H1 (cell line): ENCODE data around the gene NDUFB11. TPM values are rescaled to one million over a fixed set of nuclear protein-coding genes. Genes with fewer than 3 reads are reported as not detected.

ENCODE experiments used
- CTCF ChIA-PET: fragments of 300-600 bp; sonication (Branson Sonifier 250); formaldehyde crosslinking; loops from one replicate; lab custom pipeline; 2021; ENCODE audit not compliant: partially characterized antibody; lab: Charles Lee
- POLR2A ChIA-PET: fragments of 300-600 bp; sonication (Branson Sonifier 250); formaldehyde crosslinking; loops from one replicate; lab custom pipeline; 2021; ENCODE audit warnings: inconsistent platforms; ENCODE audit not compliant: partially characterized antibody; lab: Charles Lee
- DNase-seq, 2 experiments: peaks; one replicate each; pipeline versions ENCODE4 v3.0.0 to v3.0.0-alpha.2; 2010 to 2022; ENCODE audit warnings: low spot score in 2 of 2, low read depth in 1 of 2, mixed read lengths in 1 of 2
- FAIRE-seq: peaks from 2 replicates; lab custom pipeline; 2011; peaks lifted over from hg19 to GRCh38; lab: Jason Lieb, UNC
- H2AFZ ChIP-seq: 2 replicates; pipeline ENCODE4 v1.8.1; 2012; ENCODE audit warnings: low read length, inconsistent platforms
- H2AK5ac ChIP-seq: 2 replicates; pipeline ENCODE4 v1.6.1; 2013; ENCODE audit warnings: low read depth, low read length
- H2BK120ac ChIP-seq: replicated peaks from 2 replicates; pipeline ENCODE3; 2013; ENCODE audit warnings: low read depth, low read length, inconsistent platforms
- H2BK12ac ChIP-seq: 2 replicates; pipeline ENCODE4 v1.6.1; 2013; ENCODE audit warnings: low read depth, low read length
- H2BK15ac ChIP-seq: 2 replicates; pipeline ENCODE4 v1.6.1; 2013; ENCODE audit warnings: low read length
- H2BK20ac ChIP-seq: 2 replicates; pipeline ENCODE4 v1.6.1; 2013; ENCODE audit warnings: low read length
- H2BK5ac ChIP-seq: 2 replicates; pipeline ENCODE4 v1.6.1; 2013; ENCODE audit warnings: low read depth, low read length
- H3K14ac ChIP-seq: 2 replicates; pipeline ENCODE4 v1.6.1; 2013; ENCODE audit warnings: inconsistent platforms; ENCODE audit not compliant: insufficient read length
- H3K18ac ChIP-seq: 2 replicates; pipeline ENCODE4 v1.6.1; 2013; ENCODE audit warnings: low read length; ENCODE audit errors: extremely low read depth
- H3K23ac ChIP-seq: 2 replicates; pipeline ENCODE4 v1.6.1; 2013; ENCODE audit warnings: inconsistent platforms; ENCODE audit not compliant: insufficient read length
- H3K23me2 ChIP-seq: 2 replicates; pipeline ENCODE4 v1.6.1; 2013; ENCODE audit warnings: low read depth, low read length
- H3K27ac ChIP-seq: 2 replicates; pipeline ENCODE4 v1.6.1; 2011; ENCODE audit warnings: low read depth, low read length, inconsistent platforms
- H3K27me3 ChIP-seq, 4 experiments: replicated peaks in 1 of 4; 1 replicate in 1 of 4; 2 replicates in 3 of 4; pipeline versions ENCODE4 v1.6.1 to v1.8.1; 2011 to 2013; ENCODE audit warnings: low read length in 3 of 4, mild to moderate bottlenecking in 3 of 4, inconsistent platforms in 2 of 4, mixed read lengths in 2 of 4, moderate library complexity in 1 of 4; ENCODE audit not compliant: control insufficient read depth in 3 of 4, insufficient read depth in 3 of 4; ENCODE audit errors: extremely low read depth in 1 of 4
- H3K36me3 ChIP-seq, 4 experiments: 2 replicates each; pipeline versions ENCODE4 v1.6.1 to v1.8.1; 2011 to 2013; ENCODE audit warnings: mild to moderate bottlenecking in 4 of 4, low read length in 3 of 4, moderate library complexity in 2 of 4, control low read depth in 1 of 4, inconsistent platforms in 1 of 4; ENCODE audit not compliant: insufficient read depth in 4 of 4, control insufficient read depth in 2 of 4
- H3K4ac ChIP-seq: replicated peaks from 2 replicates; pipeline ENCODE3; 2013; ENCODE audit warnings: low read length, low read depth, mixed read lengths, inconsistent platforms; ENCODE audit not compliant: insufficient read length
- H3K4me1 ChIP-seq, 4 experiments: replicated peaks in 1 of 4; 1 replicate in 1 of 4; 2 replicates in 3 of 4; pipeline versions ENCODE4 v1.6.1 to v1.8.1; 2011 to 2013; ENCODE audit warnings: low read length in 3 of 4, inconsistent platforms in 2 of 4, mixed read lengths in 1 of 4; ENCODE audit not compliant: insufficient read depth in 4 of 4, control insufficient read depth in 3 of 4
- H3K4me2 ChIP-seq, 2 experiments: 2 replicates each; pipeline versions ENCODE4 v1.6.1 to v1.8.1; 2011 to 2013; ENCODE audit warnings: low read depth in 2 of 2, low read length in 2 of 2, control low read depth in 1 of 2, inconsistent platforms in 1 of 2, mild to moderate bottlenecking in 1 of 2; ENCODE audit not compliant: insufficient read depth in 1 of 2
- H3K4me3 ChIP-seq, 4 experiments: fragments of 200-600, 300-600 bp in 1 of 4; sonication (generic), shearing (Covaris generic), sonication (Bioruptor Twin) in 1 of 4; 2 replicates each; pipeline versions ENCODE4 v1.5.1 to v1.8.1; 2011 to 2016; ENCODE audit warnings: low read length in 4 of 4, low read depth in 3 of 4, control low read depth in 2 of 4, inconsistent platforms in 2 of 4, mild to moderate bottlenecking in 2 of 4, mixed read lengths in 1 of 4, moderate library complexity in 1 of 4; ENCODE audit not compliant: insufficient read depth in 2 of 4; ENCODE audit errors: extremely low read depth in 1 of 4
- H3K56ac ChIP-seq: replicated peaks from 2 replicates; pipeline ENCODE3; 2013; ENCODE audit warnings: low read depth, mild to moderate bottlenecking, mixed read lengths, low read length, inconsistent platforms; ENCODE audit not compliant: insufficient read length
- H3K79me1 ChIP-seq: 2 replicates; pipeline ENCODE4 v1.6.1; 2013; ENCODE audit warnings: low read depth, low read length, control low read depth
- H3K79me2 ChIP-seq, 2 experiments: 2 replicates each; pipeline versions ENCODE4 v1.6.1 to v1.8.1; 2012 to 2013; ENCODE audit warnings: low read length in 2 of 2, mild to moderate bottlenecking in 2 of 2, inconsistent platforms in 1 of 2; ENCODE audit not compliant: insufficient read depth in 2 of 2, control insufficient read depth in 1 of 2
- H3K9ac ChIP-seq, 4 experiments: replicated peaks in 1 of 4; 1 replicate in 1 of 4; 2 replicates in 3 of 4; pipeline versions ENCODE4 v1.6.1 to v1.8.1; 2011 to 2013; ENCODE audit warnings: low read depth in 3 of 4, low read length in 3 of 4, control low read depth in 2 of 4, mild to moderate bottlenecking in 2 of 4, moderate library complexity in 2 of 4, inconsistent platforms in 1 of 4; ENCODE audit errors: extremely low read depth in 1 of 4
- H3K9me3 ChIP-seq, 2 experiments: 2 replicates each; pipeline versions ENCODE4 v1.6.1 to v1.8.1; 2012 to 2013; ENCODE audit warnings: mild to moderate bottlenecking in 2 of 2, moderate library complexity in 2 of 2, control low read depth in 1 of 2, inconsistent platforms in 1 of 2, low read depth in 1 of 2, low read length in 1 of 2, mixed read lengths in 1 of 2; ENCODE audit not compliant: insufficient read depth in 2 of 2
- H4K20me1 ChIP-seq, 2 experiments: replicated peaks in 1 of 2; 2 replicates each; pipeline versions ENCODE3 to v1.8.1; 2011 to 2013; ENCODE audit warnings: inconsistent platforms in 2 of 2, low read length in 2 of 2, mild to moderate bottlenecking in 1 of 2; ENCODE audit not compliant: insufficient read depth in 2 of 2, control insufficient read depth in 1 of 2
- H4K5ac ChIP-seq: 2 replicates; pipeline ENCODE4 v1.6.1; 2013; ENCODE audit warnings: low read length, low read depth, mixed read lengths, inconsistent platforms; ENCODE audit not compliant: insufficient read length
- H4K8ac ChIP-seq: 2 replicates; pipeline ENCODE4 v1.8.0; 2013; ENCODE audit warnings: mild to moderate bottlenecking, moderate library complexity, low read length, inconsistent platforms; ENCODE audit not compliant: insufficient read depth; ENCODE audit errors: extremely low read depth
- H4K91ac ChIP-seq: replicated peaks from 2 replicates; pipeline ENCODE3; 2013; ENCODE audit warnings: low read length, mixed read lengths, inconsistent platforms; ENCODE audit not compliant: insufficient read length
- ASH2L ChIP-seq: fragments of 200-600, 300-600 bp; sonication (generic); IDR thresholded peaks from one replicate; pipeline ENCODE4 v1.7.1; 2017; ENCODE audit warnings: low read length
- BACH1 ChIP-seq: IDR thresholded peaks from 2 replicates; pipeline ENCODE4 v1.6.1; 2012; ENCODE audit warnings: low read length, improper control_type of control experiment
- BCL11A ChIP-seq, 2 experiments: IDR thresholded peaks; one replicate each; pipeline ENCODE4 v1.6.1; 2011; ENCODE audit warnings: low read depth in 2 of 2, low read length in 2 of 2, mild to moderate bottlenecking in 2 of 2
- CEBPB ChIP-seq: IDR thresholded peaks from 2 replicates; pipeline ENCODE4 v1.6.1; 2012; ENCODE audit warnings: low read depth, low read length
- CREB1 ChIP-seq: IDR thresholded peaks from 2 replicates; pipeline ENCODE4 v1.6.1; 2012; ENCODE audit warnings: inconsistent platforms
- KDM1A ChIP-seq: fragments of 200-600, 300-600 bp; sonication (generic); IDR thresholded peaks from 2 replicates; pipeline ENCODE4 v1.7.1; 2016; ENCODE audit warnings: mild to moderate bottlenecking, low read length, borderline replicate concordance
- MAFK ChIP-seq: IDR thresholded peaks from 2 replicates; pipeline ENCODE4 v1.6.1; 2012; ENCODE audit warnings: low read depth, mild to moderate bottlenecking, improper control_type of control experiment, low read length
- RFX5 ChIP-seq: IDR thresholded peaks from 2 replicates; pipeline ENCODE4 v1.6.1; 2011; ENCODE audit warnings: low read depth, low read length, improper control_type of control experiment, borderline replicate concordance
- SAP30 ChIP-seq: fragments of 300-600 bp; sonication (generic); IDR thresholded peaks from 2 replicates; pipeline ENCODE4 v1.7.1; 2012; ENCODE audit warnings: low read length, moderate library complexity, mild to moderate bottlenecking, inconsistent platforms; ENCODE audit not compliant: insufficient read depth, insufficient replicate concordance
- SRF ChIP-seq: IDR thresholded peaks from 2 replicates; pipeline ENCODE4 v1.6.1; 2011; ENCODE audit warnings: mild to moderate bottlenecking, low read depth, low read length, moderate library complexity
- TCF12 ChIP-seq: IDR thresholded peaks from 2 replicates; pipeline ENCODE4 v1.6.1; 2011; ENCODE audit warnings: low read depth, mild to moderate bottlenecking, low read length
- ZNF274 ChIP-seq: IDR thresholded peaks from 2 replicates; pipeline ENCODE4 v1.7.0; 2012; ENCODE audit warnings: low read length, borderline replicate concordance; ENCODE audit errors: extremely low read depth
- WGBS, 2 experiments: shearing (Covaris generic) in 1 of 2; methylation state at CpG; one replicate each; pipeline versions ENCODE4 v1.1.6 to v1.1.7; 2013 to 2015; ENCODE audit warnings: low lambda C conversion rate in 2 of 2, mixed read lengths in 2 of 2, inconsistent platforms in 1 of 2, low coverage in 1 of 2, missing lambda C conversion rate in 1 of 2; ENCODE audit not compliant: insufficient replicate concordance in 2 of 2, insufficient coverage in 1 of 2, insufficient read length in 1 of 2; ENCODE audit errors: extremely low coverage in 1 of 2, missing lambda C conversion rate in 1 of 2; 5-methylcytosine and 5-hydroxymethylcytosine counted together
- polyA plus RNA-seq, 7 experiments: library from polyadenylated mRNA; depleted of rRNA in 3 of 7; stranded (reverse) in 5 of 7; unstranded in 2 of 7; fragments of >200 nt in 5 of 7; fragments of 200-250 nt in 2 of 7; gene quantifications; 1 replicate in 5 of 7; 2 replicates in 1 of 7; 4 replicates in 1 of 7; pipeline versions ENCODE4 v1.2.1 to v1.2.3, GENCODE V29; 2011 to 2013; ENCODE audit warnings: missing spikeins in 2 of 7, mixed read lengths in 2 of 7
- total RNA-seq: library from RNA; stranded (reverse); fragmentation: NEBNext Ultra II Directional; extraction: Animal tissue kit (Norgen Biotek cat#: 25700); gene quantifications from 2 replicates; pipeline ENCODE4 v1.2.1, GENCODE V29; 2021
- TF ChIP-seq, protein P1 (sequence below): IDR thresholded peaks from 2 replicates; pipeline ENCODE4 v1.6.1; 2012; ENCODE audit warnings: inconsistent platforms

Gene NDUFB11
- total and polyA plus RNA-seq, 2 of the 8 experiments (the other 6 are each of a cell fraction or from before 2014, with no cell fraction given): 120 to 131 TPM

DNA sequence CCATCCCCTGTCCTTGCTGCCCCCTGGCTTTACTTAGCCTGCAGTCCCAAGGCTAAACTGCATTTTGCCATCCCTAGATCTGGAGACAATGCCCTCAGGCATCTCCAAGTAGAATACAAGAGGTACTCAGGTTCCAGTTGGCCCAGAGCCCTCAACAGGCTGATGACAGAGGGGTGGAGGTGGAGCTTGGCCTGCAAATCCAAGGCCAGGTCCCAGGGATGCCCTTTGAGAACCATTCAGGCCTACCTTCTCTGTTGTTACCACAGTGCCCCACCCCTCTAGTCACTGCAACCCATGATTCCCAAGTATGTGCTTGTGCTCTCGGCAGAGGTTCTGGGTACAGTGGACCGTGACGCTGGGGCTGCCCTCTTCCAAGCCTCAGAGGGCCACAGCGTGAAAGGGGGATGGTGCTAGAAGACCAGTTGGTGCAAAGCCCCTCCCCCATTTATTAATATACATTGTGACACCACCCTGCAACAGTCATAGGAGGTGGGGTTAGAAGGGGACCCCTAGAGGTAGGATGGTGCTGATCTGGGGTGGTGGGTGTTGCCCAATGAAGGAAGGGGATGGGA, 42.7 kb upstream of the NDUFB11 start:
- H2AK5ac ChIP-seq: no peak overlapping the region
- H3K23me2 ChIP-seq: peaks cover 2% of the 10 kb centered on the region; the same call in 1 of the 2 replicates
- no peak overlapping the region for H4K5ac ChIP-seq
- TF ChIP-seq SAP30 (no peak), RFX5 (no peak), MAFK (no peak), BACH1 (no peak), CREB1 (no peak), ZNF274 (no peak), KDM1A (no peak), CEBPB (no peak), TCF12 (no peak), ASH2L (no peak), BCL11A (IDR thresholded peaks at IDR 0.05; ENCODE audit: low read depth in 2 of 2, low read length in 2 of 2) (no peak), SRF (no peak)
- TF ChIP-seq, protein P1, sequence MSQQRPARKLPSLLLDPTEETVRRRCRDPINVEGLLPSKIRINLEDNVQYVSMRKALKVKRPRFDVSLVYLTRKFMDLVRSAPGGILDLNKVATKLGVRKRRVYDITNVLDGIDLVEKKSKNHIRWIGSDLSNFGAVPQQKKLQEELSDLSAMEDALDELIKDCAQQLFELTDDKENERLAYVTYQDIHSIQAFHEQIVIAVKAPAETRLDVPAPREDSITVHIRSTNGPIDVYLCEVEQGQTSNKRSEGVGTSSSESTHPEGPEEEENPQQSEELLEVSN: no peak
- no peak overlapping the region for H2BK5ac ChIP-seq
- no peaks in the 10 kb centered on the region for H3K79me1 ChIP-seq
- no peaks in the 10 kb centered on the region for H3K27me3 ChIP-seq
- peaks cover 0 to 2% of the 10 kb centered on the region in 2 experiments for H4K20me1 ChIP-seq
- no peak overlapping the region for H4K91ac ChIP-seq
- no peak overlapping the region for H2AFZ ChIP-seq
- H3K18ac ChIP-seq: no peak overlapping the region
- no peaks in the 10 kb centered on the region for H3K79me2 ChIP-seq
- H3K4ac ChIP-seq: no peak overlapping the region
- no peak overlapping the region for H2BK20ac ChIP-seq
- H3K9ac ChIP-seq: no peak overlapping the region
- H3K4me3 ChIP-seq: no peak overlapping the region
- H3K14ac ChIP-seq: no peak overlapping the region
- no peak for FAIRE-seq
- no peak overlapping the region for H3K4me2 ChIP-seq
- H3K23ac ChIP-seq: no peak overlapping the region
- no peak overlapping the region for H2BK12ac ChIP-seq
- no peaks in the 10 kb centered on the region for H3K9me3 ChIP-seq
- H2BK120ac ChIP-seq: no peak overlapping the region
- H3K4me1 ChIP-seq: peaks cover 0 to 4% (median 0%) of the 10 kb centered on the region in 4 experiments; a peak in 3 of 7 replicates
- DNase-seq: no peak
- H3K27ac ChIP-seq: no peak overlapping the region
- H4K8ac ChIP-seq: no peak overlapping the region
- peaks cover 0 to 22% (median 10%) of the 10 kb centered on the region in 4 experiments; a peak in 6 of 8 replicates for H3K36me3 ChIP-seq
- H2BK15ac ChIP-seq: no peak overlapping the region
- POLR2A ChIA-PET: interaction anchor here (1.1 to 2.6 kb wide), 2 partner anchors 30 to 42 kb away, joined by 3 to 9 read pairs; partner anchors contain the start of gene RBM10
- no peak overlapping the region for H3K56ac ChIP-seq
- WGBS, 2 experiments: 80% methylated on average over 2 of the region's 4 CpGs; no CpG with 5 or more reads in 1 of the 2 experiments
- CTCF ChIA-PET: no interaction called here
